T-cell (primary cell): ENCODE results near the gene ANKRD42. TPM values are rescaled to one million over a fixed set of nuclear protein-coding genes. Genes with fewer than 3 reads are reported as not detected.
A peak's percentile ranks its signal among the peaks of the same experiment; 100 is the strongest.

Experiments
- ATAC-seq, 4 experiments: fragments of 200-7000 bp in 3 of 4; fragments of 150-1000 bp in 1 of 4; cut with Tn5 transposase; replicated peaks in 1 of 4; 1 replicate in 3 of 4; 2 replicates in 1 of 4; pipeline ENCODE4 v1.10.0; 2021; ENCODE audit warnings: moderate library complexity in 3 of 4, mild to moderate bottlenecking in 2 of 4, moderate number of reproducible peaks in 1 of 4
- CTCF ChIA-PET, 2 donors: fragments of 300-600 bp; sonication (Branson Sonifier 250); formaldehyde crosslinking; loops; one replicate each; lab custom pipeline; 2022; ENCODE audit warnings: antibody characterized with exemption in 2 of 2; lab: Charles Lee
- POLR2A ChIA-PET, 2 donors: fragments of 300-600 bp; sonication (Branson Sonifier 250); formaldehyde crosslinking; loops; one replicate each; lab custom pipeline; 2022; ENCODE audit warnings: antibody characterized with exemption in 2 of 2; lab: Charles Lee
- DNase-seq, 35 experiments: peaks; one replicate each; pipeline versions ENCODE4 v3.0.0 to v3.0.0-alpha.2; 2013 to 2023
- H3K27ac ChIP-seq: one replicate; pipeline ENCODE4 v1.5.1; 2013; ENCODE audit warnings: low read length
- H3K27me3 ChIP-seq, 2 experiments: replicated peaks in 1 of 2; 1 replicate in 1 of 2; 2 replicates in 1 of 2; pipeline versions ENCODE4 v1.6.1 to v1.7.0; 2013; ENCODE audit warnings: low read length in 1 of 2, mixed read lengths in 1 of 2; ENCODE audit not compliant: control insufficient read depth in 2 of 2, insufficient read depth in 2 of 2; ENCODE audit errors: extremely low read depth in 1 of 2
- H3K36me3 ChIP-seq, 2 donors: 1 replicate in 1 of 2; 2 replicates in 1 of 2; pipeline versions ENCODE4 v1.6.1 to v1.7.0; 2013; ENCODE audit warnings: low read length in 1 of 2; ENCODE audit not compliant: control insufficient read depth in 2 of 2, insufficient read depth in 1 of 2; ENCODE audit errors: extremely low read depth in 1 of 2
- H3K4me1 ChIP-seq, 2 experiments: 1 replicate in 1 of 2; 2 replicates in 1 of 2; pipeline versions ENCODE4 v1.6.1 to v1.7.0; 2013; ENCODE audit warnings: low read length in 2 of 2, mixed read lengths in 1 of 2; ENCODE audit not compliant: insufficient read depth in 2 of 2, control insufficient read depth in 1 of 2; ENCODE audit errors: extremely low read depth in 1 of 2
- H3K4me3 ChIP-seq, 2 donors: 1 replicate in 1 of 2; 2 replicates in 1 of 2; pipeline versions ENCODE4 v1.5.1 to v1.7.0; 2013; ENCODE audit warnings: mild to moderate bottlenecking in 2 of 2, low read length in 1 of 2, moderate library complexity in 1 of 2; ENCODE audit not compliant: control insufficient read depth in 1 of 2; ENCODE audit errors: extremely low read depth in 1 of 2
- H3K9me3 ChIP-seq: 2 replicates; pipeline ENCODE4 v1.7.0; 2013
- H3K27ac Mint-ChIP-seq, 2 donors: one replicate each; pipeline ENCODE4 v1.8.0; 2020 to 2021; ENCODE audit warnings: mild to moderate bottlenecking in 2 of 2, mixed read lengths in 2 of 2
- H3K27me3 Mint-ChIP-seq, 2 donors: one replicate each; pipeline ENCODE4 v1.8.0; 2021 to 2022; ENCODE audit warnings: mixed read lengths in 2 of 2
- H3K36me3 Mint-ChIP-seq: one replicate; pipeline ENCODE4 v1.8.0; 2021; ENCODE audit warnings: mixed read lengths
- H3K4me1 Mint-ChIP-seq, 3 donors: one replicate each; pipeline ENCODE4 v1.8.0; 2020 to 2022; ENCODE audit warnings: mixed read lengths in 3 of 3, mild to moderate bottlenecking in 1 of 3
- H3K4me3 Mint-ChIP-seq, 3 donors: one replicate each; pipeline ENCODE4 v1.8.0; 2020 to 2022; ENCODE audit warnings: mild to moderate bottlenecking in 3 of 3, mixed read lengths in 3 of 3, moderate library complexity in 3 of 3
- H3K9me3 Mint-ChIP-seq, 3 donors: one replicate each; pipeline ENCODE4 v1.8.0; 2020 to 2022; ENCODE audit warnings: mixed read lengths in 3 of 3
- WGBS: methylation state at CpG from one replicate; pipeline ENCODE4 v1.1.5; 2013; ENCODE audit warnings: missing lambda C conversion rate; ENCODE audit not compliant: insufficient coverage; 5-methylcytosine and 5-hydroxymethylcytosine counted together
- total RNA-seq, 35 experiments: library from RNA in 6 of 35; stranded (reverse) in 6 of 35; fragments of 120-200 nt in 1 of 35; gene quantifications; one replicate each; pipeline versions ENCODE4 v1.2.1 to v1.2.4 and lab custom pipeline; 2013 to 2026

The ANKRD42 gene
- total RNA-seq, 5 donors from 2014 or later (not counting 1 experiment from before 2014, with no cell fraction given) = 6.2 to 9.7 (median 7.9) TPM

DNA sequence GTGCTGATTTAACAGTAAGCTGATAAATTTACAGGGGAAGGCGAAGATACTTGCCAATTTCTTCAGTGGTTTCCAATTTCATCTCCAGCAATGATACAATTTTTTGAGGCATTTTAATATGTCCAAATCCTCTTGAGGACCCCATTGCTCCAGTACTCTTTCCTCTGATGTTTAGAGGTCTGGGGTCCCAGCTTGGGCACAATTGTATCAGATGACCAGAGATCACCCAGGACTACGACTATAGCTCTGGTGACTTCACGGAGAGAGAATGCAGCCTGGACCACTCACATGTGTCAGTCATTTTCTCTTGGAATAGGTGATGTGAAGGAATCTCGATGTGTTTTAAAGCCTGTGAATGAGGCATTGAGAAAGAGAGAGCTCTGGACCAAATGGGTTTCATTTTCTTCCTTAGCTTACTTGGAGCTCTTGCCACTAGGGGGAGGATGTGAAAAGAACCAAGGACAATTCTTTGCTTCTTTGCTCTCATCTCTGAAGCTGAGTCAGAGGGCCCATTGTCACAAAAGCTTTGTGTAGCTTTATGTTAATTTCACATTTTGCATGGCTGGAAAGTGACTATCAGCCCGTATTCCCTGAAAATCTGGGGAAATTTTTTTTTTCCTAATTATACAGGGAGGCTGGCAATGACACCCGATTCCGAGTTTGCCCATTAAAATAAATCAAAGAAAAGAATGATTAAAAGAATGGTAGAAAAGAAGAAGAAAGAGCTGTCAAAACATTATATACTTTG lies 99.4 kb downstream of the ANKRD42 start:
- H3K27me3 Mint-ChIP-seq = peaks cover 0 to 11% of the 10 kb centered on the region in 2 donors
- H3K36me3 ChIP-seq = no peaks in the 10 kb centered on the region
- POLR2A ChIA-PET = interaction anchor here (0.5 to 1.0 kb wide), 4 partner anchors 12 to 400 kb away, joined by 3 to 4 read pairs (median 3); partner anchors contain the start of gene DDIAS (in 1 of the 2)
- peak overlapping the region in 1 of 2 donors; percentile 34 for H3K27ac Mint-ChIP-seq
- peaks cover 0 to 2% of the 10 kb centered on the region in 2 experiments for H3K4me1 ChIP-seq
- no peaks in the 10 kb centered on the region for H3K36me3 Mint-ChIP-seq
- no peak overlapping the region for H3K27ac ChIP-seq
- no peaks in the 10 kb centered on the region for H3K9me3 ChIP-seq
- CTCF ChIA-PET = interaction anchor here (0.5 to 1.9 kb wide), 24 partner anchors 9 to 527 kb away, joined by 3 to 12 read pairs (median 3); partner anchors contain the start of genes DDIAS (in 1 of the 2) and PRCP (in 1 of the 2)
- H3K4me3 Mint-ChIP-seq = peak overlapping the region in 2 of 3 donors; percentile 16 to 28
- ATAC-seq (peak; percentile 77 to 80 (median 78)), DNase-seq (peak in 10 of 35 experiments; percentile 4 to 64 (median 16))
- WGBS = 53% methylated on average over 3 of the region's 7 CpGs
- no peak overlapping the region for H3K4me3 ChIP-seq
- no peaks in the 10 kb centered on the region for H3K27me3 ChIP-seq
- H3K9me3 Mint-ChIP-seq = no peaks in the 10 kb centered on the region
- H3K4me1 Mint-ChIP-seq = peaks cover 4 to 8% (median 4%) of the 10 kb centered on the region in 3 donors

DNA sequence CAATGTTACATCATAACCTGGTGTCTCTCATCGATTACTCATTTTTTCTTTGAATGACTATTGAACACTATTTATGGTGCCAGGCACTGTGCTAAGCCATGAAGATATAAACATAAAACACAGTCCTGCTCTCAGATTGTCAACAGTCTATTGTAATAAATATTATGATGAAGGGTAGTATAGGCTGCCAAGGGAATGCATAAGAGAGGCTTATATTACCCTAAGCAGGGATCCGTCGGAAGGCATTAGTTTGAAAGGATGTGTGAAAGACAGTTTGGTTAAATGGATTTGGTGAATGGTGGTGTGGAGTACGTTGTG lies 99.9 kb downstream of the ANKRD42 start:
- Mint-ChIP-seq H3K27ac (no peak overlapping the region), H3K4me3 (no peak overlapping the region), H3K4me1 (peaks cover 4 to 8% (median 4%) of the 10 kb centered on the region in 3 donors), H3K27me3 (peaks cover 0 to 11% of the 10 kb centered on the region in 2 donors), H3K9me3 (no peaks in the 10 kb centered on the region), H3K36me3 (no peaks in the 10 kb centered on the region)
- POLR2A ChIA-PET = interaction anchor here in 1 of 2 donors (1.0 kb wide), 1 partner anchor 392 kb away, joined by 3 read pairs; the partner anchor contains the start of gene DDIAS
- no peaks in the 10 kb centered on the region for H3K9me3 ChIP-seq
- H3K36me3 ChIP-seq = no peaks in the 10 kb centered on the region
- WGBS = 66% methylated on average over 3 of the region's 4 CpGs
- no peak overlapping the region for H3K27ac ChIP-seq
- H3K4me1 ChIP-seq = peaks cover 0 to 2% of the 10 kb centered on the region in 2 experiments
- CTCF ChIA-PET = interaction anchor here (0.5 to 1.9 kb wide), 21 partner anchors 9 to 527 kb away, joined by 3 to 12 read pairs (median 3); partner anchors contain the start of genes DDIAS (in 1 of the 2) and PRCP (in 1 of the 2)
- ATAC-seq (no peak), DNase-seq (no peak)
- no peak overlapping the region for H3K4me3 ChIP-seq
- H3K27me3 ChIP-seq = no peaks in the 10 kb centered on the region

DNA sequence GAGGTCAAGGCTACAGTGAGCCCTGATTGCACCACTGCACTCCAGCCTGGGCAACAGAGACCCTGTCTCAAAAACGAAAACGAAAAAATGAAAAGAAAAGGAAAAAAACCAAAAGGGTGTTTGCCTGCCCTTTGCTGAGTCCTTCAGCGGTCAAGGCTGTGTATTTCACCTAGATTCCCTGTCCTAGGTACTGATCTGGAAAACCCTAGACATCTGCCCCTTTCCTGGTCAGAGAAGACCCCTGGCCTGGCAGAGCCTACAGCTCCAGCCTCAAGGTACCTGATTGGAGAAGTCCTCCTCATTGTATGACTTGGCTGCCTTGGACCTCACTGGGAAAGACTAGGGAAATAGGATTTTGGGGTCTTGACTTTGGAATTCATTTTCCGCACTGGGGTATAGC lies 100.7 kb downstream of the ANKRD42 start:
- Histone ChIP-seq H3K27ac (no peak overlapping the region), H3K9me3 (no peaks in the 10 kb centered on the region), H3K4me1 (peaks cover 0 to 2% of the 10 kb centered on the region in 2 experiments), H3K27me3 (no peaks in the 10 kb centered on the region), H3K36me3 (no peaks in the 10 kb centered on the region), H3K4me3 (no peak overlapping the region)
- no peaks in the 10 kb centered on the region for H3K9me3 Mint-ChIP-seq
- ChIA-PET POLR2A (no interaction called here), CTCF (interaction anchor here (0.8 to 1.1 kb wide), 3 partner anchors 14 to 526 kb away, joined by 3 read pairs; no protein-coding TSS in a partner anchor)
- H3K36me3 Mint-ChIP-seq = no peaks in the 10 kb centered on the region
- H3K4me1 Mint-ChIP-seq = peaks cover 4 to 8% (median 4%) of the 10 kb centered on the region in 3 donors
- no peak overlapping the region for H3K27ac Mint-ChIP-seq
- WGBS = 83% methylated on average over 3 of the region's 4 CpGs
- DNase-seq (no peak), ATAC-seq (no peak)
- peaks cover under 1 to 10% of the 10 kb centered on the region in 2 donors for H3K27me3 Mint-ChIP-seq
- H3K4me3 Mint-ChIP-seq = no peak overlapping the region

Other genes with a start within 250 kb of the ANKRD42 start
- 10 to 100 TPM; 18.6 to 44.5 (median 20.1) TPM for gene RAB30, start 121.8 kb upstream of the ANKRD42 start, total RNA-seq
- 100 to 1,000 TPM; 130 to 164 (median 151) TPM for gene PCF11, start 36.6 kb upstream of the ANKRD42 start, total RNA-seq
- 10 to 100 TPM; 24.3 to 34.4 (median 30.8) TPM for gene CCDC90B, start 92.7 kb downstream of the ANKRD42 start, total RNA-seq